ENCODE data around the gene RUBCNL.
"Not testable (repeated sequence)": the region's sequence is repeated elsewhere in the genome, so short reads cannot be mapped to it uniquely, and the experiment has no call there.

GRCh38 chr13:46372938-46373337 lies 14.1 kb downstream of the RUBCNL start:
- TF ChIP-seq, protein P1, sequence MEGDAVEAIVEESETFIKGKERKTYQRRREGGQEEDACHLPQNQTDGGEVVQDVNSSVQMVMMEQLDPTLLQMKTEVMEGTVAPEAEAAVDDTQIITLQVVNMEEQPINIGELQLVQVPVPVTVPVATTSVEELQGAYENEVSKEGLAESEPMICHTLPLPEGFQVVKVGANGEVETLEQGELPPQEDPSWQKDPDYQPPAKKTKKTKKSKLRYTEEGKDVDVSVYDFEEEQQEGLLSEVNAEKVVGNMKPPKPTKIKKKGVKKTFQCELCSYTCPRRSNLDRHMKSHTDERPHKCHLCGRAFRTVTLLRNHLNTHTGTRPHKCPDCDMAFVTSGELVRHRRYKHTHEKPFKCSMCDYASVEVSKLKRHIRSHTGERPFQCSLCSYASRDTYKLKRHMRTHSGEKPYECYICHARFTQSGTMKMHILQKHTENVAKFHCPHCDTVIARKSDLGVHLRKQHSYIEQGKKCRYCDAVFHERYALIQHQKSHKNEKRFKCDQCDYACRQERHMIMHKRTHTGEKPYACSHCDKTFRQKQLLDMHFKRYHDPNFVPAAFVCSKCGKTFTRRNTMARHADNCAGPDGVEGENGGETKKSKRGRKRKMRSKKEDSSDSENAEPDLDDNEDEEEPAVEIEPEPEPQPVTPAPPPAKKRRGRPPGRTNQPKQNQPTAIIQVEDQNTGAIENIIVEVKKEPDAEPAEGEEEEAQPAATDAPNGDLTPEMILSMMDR (IDR thresholded peaks at IDR 0.05) = not testable (repeated sequence)
- not testable (repeated sequence) for TF ChIP-seq POLR2A (IDR thresholded peaks at IDR 0.05)

Measured in lower leg skin (tissue), 3 donors.